ENCODE data around the gene DHRS11.
"Not testable (repeated sequence)": the region's sequence is repeated elsewhere in the genome, so short reads cannot be mapped to it uniquely, and the experiment has no call there.

DHRS11 gene

GRCh38 chr17:36593656-36594316 lies 2.1 kb downstream of the DHRS11 start:
- DNase-seq (ENCODE audit: extremely low read depth in 1 of 2, low read depth in 1 of 2) = no peak

GRCh38 chr17:36594626-36595401 lies 3.1 kb downstream of the DHRS11 start:
- DNase-seq (ENCODE audit: extremely low read depth in 1 of 2, low read depth in 1 of 2) = no peak

GRCh38 chr17:36597226-36597625 lies 5.5 kb downstream of the DHRS11 start:
- DNase-seq (ENCODE audit: extremely low read depth in 1 of 2, low read depth in 1 of 2) = no peak

GRCh38 chr17:36597866-36598777 lies 6.4 kb downstream of the DHRS11 start:
- DNase-seq (ENCODE audit: extremely low read depth in 1 of 2, low read depth in 1 of 2) = no peak

- DNase-seq (ENCODE audit: extremely low read depth in 1 of 2, low read depth in 1 of 2) = no peak
These were observed 7.3 kb downstream of the DHRS11 start for GRCh38 chr17:36598951-36599401.

GRCh38 chr17:36599546-36600250 lies 8.0 kb downstream of the DHRS11 start:
- no peak for DNase-seq (ENCODE audit: extremely low read depth in 1 of 2, low read depth in 1 of 2)

- no peak for DNase-seq (ENCODE audit: extremely low read depth in 1 of 2, low read depth in 1 of 2)
These were observed 8.8 kb downstream of the DHRS11 start for GRCh38 chr17:36600465-36600864.

- no peak for DNase-seq (ENCODE audit: extremely low read depth in 1 of 2, low read depth in 1 of 2)
These were observed 9.2 kb downstream of the DHRS11 start for GRCh38 chr17:36600936-36601302.

- DNase-seq (ENCODE audit: extremely low read depth in 1 of 2, low read depth in 1 of 2) = peak; percentile 78 to 87
These were observed 9.8 kb downstream of the DHRS11 start, which contains the start of gene MRM1 for GRCh38 chr17:36601303-36602029. MRM1 (plus strand) TSS chr17:36601583; CDS start chr17:36601811, 228 bp downstream.

- no peak for DNase-seq (ENCODE audit: extremely low read depth in 1 of 2, low read depth in 1 of 2)
These were observed 10.5 kb downstream of the DHRS11 start for GRCh38 chr17:36602030-36602748.

- DNase-seq (ENCODE audit: extremely low read depth in 1 of 2, low read depth in 1 of 2) = peak in 1 of 2 donors; percentile 57
These were observed 11.3 kb downstream of the DHRS11 start for GRCh38 chr17:36602924-36603384.

- not testable (repeated sequence) for DNase-seq (ENCODE audit: extremely low read depth in 1 of 2, low read depth in 1 of 2)
These were observed 13.3 kb downstream of the DHRS11 start for GRCh38 chr17:36605028-36605427.

GRCh38 chr17:36608280-36608679 lies 16.6 kb downstream of the DHRS11 start:
- no peak for DNase-seq (ENCODE audit: extremely low read depth in 1 of 2, low read depth in 1 of 2)

- no peak for DNase-seq (ENCODE audit: extremely low read depth in 1 of 2, low read depth in 1 of 2)
These were observed 17.3 kb downstream of the DHRS11 start for GRCh38 chr17:36608794-36609497.

- no peak for DNase-seq (ENCODE audit: extremely low read depth in 1 of 2, low read depth in 1 of 2)
These were observed 17.8 kb downstream of the DHRS11 start for GRCh38 chr17:36609498-36609862.

GRCh38 chr17:36610474-36610873 lies 18.8 kb downstream of the DHRS11 start:
- DNase-seq (ENCODE audit: extremely low read depth in 1 of 2, low read depth in 1 of 2) = no peak

- no peak for DNase-seq (ENCODE audit: extremely low read depth in 1 of 2, low read depth in 1 of 2)
These were observed 19.8 kb downstream of the DHRS11 start for GRCh38 chr17:36611345-36612072.

GRCh38 chr17:36612323-36612722 lies 20.6 kb downstream of the DHRS11 start:
- no peak for DNase-seq (ENCODE audit: extremely low read depth in 1 of 2, low read depth in 1 of 2)
